Sigmoid colon (tissue), 7 donors: ENCODE results near the gene FBXO42. TPM values are rescaled to one million over a fixed set of nuclear protein-coding genes. Genes with fewer than 3 reads are reported as not detected.
A peak's percentile ranks its signal among the peaks of the same experiment; 100 is the strongest.

Experiments
- DNase-seq: peaks from one replicate; pipeline ENCODE4 v3.0.0-alpha.2; 2019
- H3K27ac ChIP-seq, 4 donors: fragments of 200-600 bp; sonication (generic); one replicate each; pipeline ENCODE4 v1.5.1; 2016 to 2019; ENCODE audit warnings: mild to moderate bottlenecking in 1 of 4
- H3K27me3 ChIP-seq, 3 donors: fragments of 200-600 bp; sonication (generic); one replicate each; pipeline ENCODE4 v1.5.1; 2019; ENCODE audit warnings: mild to moderate bottlenecking in 1 of 3
- H3K36me3 ChIP-seq, 4 donors: fragments of 200-600 bp; sonication (generic); one replicate each; pipeline ENCODE4 v1.5.1; 2016 to 2019
- H3K4me1 ChIP-seq, 4 donors: fragments of 200-600 bp; sonication (generic); one replicate each; pipeline ENCODE4 v1.5.1; 2017 to 2019
- H3K4me3 ChIP-seq, 4 donors: fragments of 200-600 bp; sonication (generic); one replicate each; pipeline ENCODE4 v1.5.1; 2017 to 2019; ENCODE audit warnings: mild to moderate bottlenecking in 2 of 4, moderate library complexity in 1 of 4
- H3K9me3 ChIP-seq, 4 donors: fragments of 200-600 bp in 3 of 4; sonication (generic) in 3 of 4; one replicate each; pipeline versions ENCODE4 v1.5.1 to v1.6.1; 2013 to 2019
- CTCF ChIP-seq, 4 experiments: fragments of 450-650 bp in 3 of 4; fragments of 200-600 bp in 1 of 4; IDR thresholded peaks; one replicate each; pipeline ENCODE4 v1.5.1; 2016 to 2019; ENCODE audit warnings: antibody characterized with exemption in 4 of 4, mild to moderate bottlenecking in 3 of 4, moderate library complexity in 2 of 4
- EP300 ChIP-seq, 4 donors: sonication (generic); formaldehyde crosslinking; IDR thresholded peaks; one replicate each; pipeline ENCODE4 v1.6.1; 2017; ENCODE audit warnings: antibody characterized with exemption in 4 of 4
- POLR2A ChIP-seq, 2 donors: fragments of 450-650 bp; IDR thresholded peaks; one replicate each; pipeline ENCODE4 v1.6.1; 2016; ENCODE audit warnings: antibody characterized with exemption in 2 of 2, mild to moderate bottlenecking in 2 of 2, moderate library complexity in 2 of 2
- POLR2AphosphoS5 ChIP-seq, 4 donors: sonication (generic); formaldehyde crosslinking; IDR thresholded peaks; one replicate each; pipeline ENCODE4 v1.6.1; 2017; ENCODE audit warnings: antibody characterized with exemption in 4 of 4
- WGBS, 2 donors: extraction: QIAGEN DNeasy Blood & Tissue Kit; methylation state at CpG; one replicate each; pipeline ENCODE4 v1.1.7; 2013; 5-methylcytosine and 5-hydroxymethylcytosine counted together
- intact Hi-C: fragments of 100-400 bp; cut with DNase I; formaldehyde crosslinking; loops from one replicate; pipeline ENCODE4 v1.15.1; 2023
- polyA plus RNA-seq, 3 donors: library from polyadenylated mRNA; stranded (reverse); fragments of 200-250 nt; gene quantifications; one replicate each; pipeline ENCODE4 v1.2.3, GENCODE V29; 2013
- total RNA-seq, 4 donors: library from RNA; depleted of rRNA; stranded (reverse); fragments of >200 nt; gene quantifications; one replicate each; pipeline ENCODE4 v1.1.0, GENCODE V29; 2016
- donor health status: healthy with polysubstance abuse.
- donor health status: Bipolar disorder and iron deficiency.
- donor health status: healthy.

FBXO42 gene
- total and polyA plus RNA-seq, 7 donors = 8.8 to 29.6 (median 16.6) TPM

DNA sequence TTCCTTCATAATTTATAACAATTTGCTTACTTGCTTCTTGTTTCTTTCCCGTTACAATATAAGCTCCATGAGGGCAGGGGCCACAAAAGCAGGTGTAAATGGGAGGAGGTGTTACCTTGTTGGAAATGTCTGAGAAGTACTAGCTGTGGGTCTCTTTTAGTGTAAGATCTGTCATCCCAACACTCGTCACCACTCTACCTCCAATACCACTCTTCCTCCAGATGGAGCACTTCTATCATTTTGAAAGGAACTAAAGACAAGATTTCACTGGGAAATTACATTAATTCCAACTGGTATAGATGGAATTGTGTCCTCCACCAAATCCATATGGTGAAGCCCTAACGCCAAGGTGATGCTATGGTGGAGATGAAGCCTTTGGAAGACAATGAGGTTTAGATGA lies 62.3 kb downstream of the FBXO42 start:
- 93 to 95% methylated on average over 3 of the region's 3 CpGs for WGBS, 2 donors
- intact Hi-C loops = no loop called here
- Histone ChIP-seq H3K36me3 (peaks cover 0 to 34% (median 6%) of the 10 kb centered on the region in 4 donors), H3K9me3 (no peaks in the 10 kb centered on the region), H3K27me3 (no peaks in the 10 kb centered on the region), H3K27ac (no peak overlapping the region), H3K4me1 (no peaks in the 10 kb centered on the region), H3K4me3 (no peak overlapping the region)
- no peak for TF ChIP-seq CTCF (IDR thresholded peaks at IDR 0.05)
- TF ChIP-seq POLR2AphosphoS5 (IDR thresholded peaks at IDR 0.05) = no peak
- TF ChIP-seq POLR2A (IDR thresholded peaks at IDR 0.05) = no peak
- no peak for TF ChIP-seq EP300 (IDR thresholded peaks at IDR 0.05)
- no peak for DNase-seq

DNA sequence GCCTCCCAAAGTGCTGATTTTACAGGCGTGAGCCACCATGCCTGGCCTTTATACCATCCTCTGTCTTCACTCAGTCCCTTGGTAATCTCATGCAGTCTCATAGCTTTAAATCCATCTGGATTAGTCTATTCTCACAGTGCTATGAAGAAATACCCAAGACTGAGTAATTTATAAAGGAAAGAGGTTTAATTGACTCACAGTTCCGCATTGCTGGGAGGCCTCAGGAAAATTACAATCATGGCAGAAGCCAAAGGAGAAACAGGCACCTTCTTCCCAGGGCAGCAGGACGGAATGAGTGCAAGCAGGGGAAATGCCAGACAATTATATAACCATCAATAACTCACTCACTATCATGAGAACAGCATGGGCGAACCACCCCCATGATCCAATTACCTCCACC lies 66.2 kb downstream of the FBXO42 start:
- Histone ChIP-seq H3K4me3 (no peak overlapping the region), H3K27me3 (no peaks in the 10 kb centered on the region), H3K4me1 (no peaks in the 10 kb centered on the region), H3K27ac (no peak overlapping the region), H3K9me3 (no peaks in the 10 kb centered on the region), H3K36me3 (peaks cover 0 to 21% (median 5%) of the 10 kb centered on the region in 4 donors)
- DNase-seq = no peak
- WGBS, 2 donors = 96 to 97% methylated on average over 4 of the region's 4 CpGs
- TF ChIP-seq POLR2AphosphoS5 (IDR thresholded peaks at IDR 0.05) (no peak), CTCF (IDR thresholded peaks at IDR 0.05) (no peak), EP300 (IDR thresholded peaks at IDR 0.05) (no peak), POLR2A (IDR thresholded peaks at IDR 0.05) (no peak)
- intact Hi-C loops = no loop called here

DNA sequence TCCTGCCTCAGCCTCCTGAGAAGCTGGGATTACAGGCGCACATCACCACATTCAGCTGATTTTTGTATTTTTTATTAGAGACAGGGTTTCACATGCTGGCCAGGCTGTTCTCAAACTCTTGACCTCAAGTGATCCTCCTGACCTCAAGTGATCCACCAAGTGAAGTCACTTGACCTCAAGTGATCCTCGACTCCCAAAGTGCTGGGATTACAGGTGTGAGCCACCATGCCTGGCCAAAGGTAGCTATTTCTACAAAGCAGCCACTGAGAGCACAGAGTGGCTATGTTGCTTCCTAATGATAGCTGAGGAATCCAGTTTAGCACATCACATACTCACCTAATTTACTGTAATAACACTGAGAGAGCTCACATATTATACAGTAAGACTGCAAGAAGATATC lies 70.5 kb downstream of the FBXO42 start:
- no peak overlapping the region for H3K4me3 ChIP-seq
- no peak overlapping the region for H3K27ac ChIP-seq
- H3K9me3 ChIP-seq = no peaks in the 10 kb centered on the region
- peaks cover 0 to 5% (median 0%) of the 10 kb centered on the region in 4 donors for H3K4me1 ChIP-seq
- no peaks in the 10 kb centered on the region for H3K27me3 ChIP-seq
- 89 to 91% methylated on average over 2 of the region's 2 CpGs for WGBS, 2 donors
- peaks cover 0 to 15% (median 0%) of the 10 kb centered on the region in 4 donors for H3K36me3 ChIP-seq
- intact Hi-C loops = no loop called here
- TF ChIP-seq POLR2A (IDR thresholded peaks at IDR 0.05) = no peak
- no peak for TF ChIP-seq CTCF (IDR thresholded peaks at IDR 0.05)
- no peak for TF ChIP-seq EP300 (IDR thresholded peaks at IDR 0.05)
- no peak for TF ChIP-seq POLR2AphosphoS5 (IDR thresholded peaks at IDR 0.05)
- no peak for DNase-seq

DNA sequence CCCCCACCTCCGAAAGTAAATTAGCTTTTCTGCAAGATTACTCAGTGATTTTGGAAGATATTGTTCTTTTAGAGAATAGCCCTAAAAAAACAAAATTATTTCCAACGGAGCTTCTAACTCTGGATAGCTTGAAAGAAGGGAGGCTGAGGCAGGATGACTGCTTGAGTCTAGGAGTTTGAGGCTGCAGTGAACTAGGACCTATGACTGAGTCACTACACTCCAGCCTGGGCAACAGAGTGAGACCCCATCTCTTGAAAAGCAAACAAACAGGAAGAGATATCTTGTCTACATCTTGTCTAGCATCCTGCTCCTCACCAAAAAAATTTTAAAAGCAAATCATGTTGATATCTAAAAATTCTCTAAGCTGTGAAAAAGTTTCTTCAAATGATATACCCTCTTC lies 73.1 kb downstream of the FBXO42 start:
- TF ChIP-seq EP300 (IDR thresholded peaks at IDR 0.05) = no peak
- TF ChIP-seq POLR2AphosphoS5 (IDR thresholded peaks at IDR 0.05) = no peak
- TF ChIP-seq POLR2A (IDR thresholded peaks at IDR 0.05) = no peak
- TF ChIP-seq CTCF (IDR thresholded peaks at IDR 0.05) = no peak
- Histone ChIP-seq H3K9me3 (no peaks in the 10 kb centered on the region), H3K4me3 (no peak overlapping the region), H3K27me3 (no peaks in the 10 kb centered on the region), H3K4me1 (peaks cover 0 to 5% (median 0%) of the 10 kb centered on the region in 4 donors), H3K27ac (peak overlapping the region in 1 of 4 donors; percentile 17), H3K36me3 (no peaks in the 10 kb centered on the region)
- intact Hi-C loops = no loop called here
- WGBS, 2 donors = 86 to 91% methylated on average over 2 of the region's 2 CpGs
- DNase-seq = no peak
